ENCODE results near the gene MARCHF6.

GRCh38 chr5:10303699-10304170 is 49.8 kb upstream of the MARCHF6 start:
- TF ChIP-seq CTCF (IDR thresholded peaks at IDR 0.05; ENCODE audit: insufficient read depth, low read length): no peak
- TF ChIP-seq POLR2AphosphoS5 (IDR thresholded peaks at IDR 0.05; ENCODE audit: low read depth): no peak
